ENCODE measurements around the gene DDC. TPM values are rescaled to one million over a fixed set of nuclear protein-coding genes. Genes with fewer than 3 reads are reported as not detected.

DDC gene
- total RNA-seq, 1 experiment from 2014 or later, result not detected

GRCh38 chr7:50552921-50553320 lies 12.3 kb downstream of the DDC start:
- ATAC-seq, result no peak
- Histone ChIP-seq H3K9me2 (ENCODE audit: insufficient read depth) (no peaks in the 10 kb centered on the region; the same call in 1 of the 2 replicates), H2AFZ (ENCODE audit: low read depth, low read length, poor library complexity, severe bottlenecking) (no peak overlapping the region), H3K9me3 (ENCODE audit: control insufficient read depth in 1 of 2, insufficient read depth in 1 of 2, low read depth in 1 of 2, low read length in 2 of 2) (no peaks in the 10 kb centered on the region), H4K20me1 (ENCODE audit: insufficient read depth) (no peaks in the 10 kb centered on the region), H3K4me1 (ENCODE audit: control insufficient read depth in 1 of 2, insufficient read depth in 2 of 2, low read length in 2 of 2) (no peaks in the 10 kb centered on the region), H3K4me2 (ENCODE audit: low read length) (no peak overlapping the region), H3K27ac (ENCODE audit: low read depth, low read length) (no peak overlapping the region), H3K27me3 (ENCODE audit: insufficient read depth, low read length) (peaks cover 15% of the 10 kb centered on the region; the same call in 1 of the 2 replicates), H3K79me2 (ENCODE audit: insufficient read depth, low read length) (no peaks in the 10 kb centered on the region), H3K9ac (ENCODE audit: low read length) (no peak overlapping the region), H3K4me3 (replicated peaks in 1 of 2; ENCODE audit: low read depth in 1 of 2, low read length in 2 of 2) (no peak overlapping the region), H3K36me3 (ENCODE audit: control insufficient read depth in 1 of 2, insufficient read depth in 2 of 2, low read length in 2 of 2) (no peaks in the 10 kb centered on the region)
- RAD21 ChIA-PET (ENCODE audit: low non-redundant PET in 1 of 2, low total read pairs in 2 of 2, uncharacterized antibody in 2 of 2, unreplicated experiment in 2 of 2), result no interaction called here
- intact Hi-C loops (cut with micrococcal nuclease), result no loop called here
- TF ChIP-seq REST (IDR thresholded peaks at IDR 0.05; ENCODE audit: low read depth) (peak; percentile 78), ZBTB33 (IDR thresholded peaks at IDR 0.05; ENCODE audit: extremely low read depth, insufficient replicate concordance, low read length) (no peak)
- no peak for DNase-seq (ENCODE audit: low read depth, low spot score)
- BruUV-seq (replicated peaks), result no TSS peak
- CTCF ChIA-PET, result no interaction called here
- POLR2A ChIA-PET, result no interaction called here

- Histone ChIP-seq H3K79me2 (ENCODE audit: insufficient read depth, low read length) (no peaks in the 10 kb centered on the region), H3K9me3 (ENCODE audit: control insufficient read depth in 1 of 2, insufficient read depth in 1 of 2, low read depth in 1 of 2, low read length in 2 of 2) (no peaks in the 10 kb centered on the region), H3K4me1 (ENCODE audit: control insufficient read depth in 1 of 2, insufficient read depth in 2 of 2, low read length in 2 of 2) (no peaks in the 10 kb centered on the region), H3K9ac (ENCODE audit: low read length) (no peak overlapping the region), H3K4me3 (replicated peaks in 1 of 2; ENCODE audit: low read depth in 1 of 2, low read length in 2 of 2) (no peak overlapping the region), H3K4me2 (ENCODE audit: low read length) (no peak overlapping the region), H3K36me3 (ENCODE audit: control insufficient read depth in 1 of 2, insufficient read depth in 2 of 2, low read length in 2 of 2) (no peaks in the 10 kb centered on the region), H3K27me3 (ENCODE audit: insufficient read depth, low read length) (peaks cover 14% of the 10 kb centered on the region; the same call in 1 of the 2 replicates), H3K9me2 (ENCODE audit: insufficient read depth) (no peaks in the 10 kb centered on the region; the same call in 1 of the 2 replicates), H4K20me1 (ENCODE audit: insufficient read depth) (no peaks in the 10 kb centered on the region), H2AFZ (ENCODE audit: low read depth, low read length, poor library complexity, severe bottlenecking) (no peak overlapping the region), H3K27ac (ENCODE audit: low read depth, low read length) (no peak overlapping the region)
- ChIA-PET POLR2A (no interaction called here), RAD21 (ENCODE audit: low non-redundant PET in 1 of 2, low total read pairs in 2 of 2, uncharacterized antibody in 2 of 2, unreplicated experiment in 2 of 2) (no interaction called here), CTCF (no interaction called here)
- ATAC-seq (no peak), DNase-seq (ENCODE audit: low read depth, low spot score) (no peak)
- no TSS peak for BruUV-seq (replicated peaks)
- intact Hi-C loops (cut with micrococcal nuclease), result no loop called here
- no peak for TF ChIP-seq EZH2phosphoT487 (IDR thresholded peaks at IDR 0.05; ENCODE audit: borderline replicate concordance)
- no peak for TF ChIP-seq ZBTB33 (IDR thresholded peaks at IDR 0.05; ENCODE audit: extremely low read depth, insufficient replicate concordance, low read length)
- no peak for TF ChIP-seq REST (IDR thresholded peaks at IDR 0.05; ENCODE audit: low read depth)
- TF ChIP-seq POLR2AphosphoS5 (IDR thresholded peaks at IDR 0.05; ENCODE audit: low read depth, low read length), result no peak
- TF ChIP-seq JUND (IDR thresholded peaks at IDR 0.05), result no peak
- no peak for TF ChIP-seq TCF7L2 (IDR thresholded peaks at IDR 0.05; ENCODE audit: borderline replicate concordance, extremely low read depth, insufficient read depth, insufficient read length)
These were observed 13.1 kb downstream of the DDC start for GRCh38 chr7:50552139-50552538.

All from HCT116 (cell line).